Panc1 (cell line): ENCODE results near the gene SLX4IP.

Experiments used
- POLR2AphosphoS5 ChIP-seq: IDR thresholded peaks from 2 replicates; pipeline ENCODE4 v1.6.1; 2012; ENCODE audit warnings: mild to moderate bottlenecking, low read depth, low read length, moderate library complexity
- TF ChIP-seq, protein P1 (sequence below): fragments of 450-650 bp; IDR thresholded peaks from 2 replicates; pipeline ENCODE4 v1.5.1; 2017; ENCODE audit warnings: mild to moderate bottlenecking
- TF ChIP-seq, protein P2 (sequence below), 2 experiments: IDR thresholded peaks; 2 replicates each; pipeline ENCODE4 v1.6.1; 2011 to 2012; ENCODE audit warnings: low read depth in 2 of 2, control low read depth in 1 of 2, low read length in 1 of 2, mild to moderate bottlenecking in 1 of 2, moderate library complexity in 1 of 2; ENCODE audit not compliant: insufficient read depth in 1 of 2

DNA sequence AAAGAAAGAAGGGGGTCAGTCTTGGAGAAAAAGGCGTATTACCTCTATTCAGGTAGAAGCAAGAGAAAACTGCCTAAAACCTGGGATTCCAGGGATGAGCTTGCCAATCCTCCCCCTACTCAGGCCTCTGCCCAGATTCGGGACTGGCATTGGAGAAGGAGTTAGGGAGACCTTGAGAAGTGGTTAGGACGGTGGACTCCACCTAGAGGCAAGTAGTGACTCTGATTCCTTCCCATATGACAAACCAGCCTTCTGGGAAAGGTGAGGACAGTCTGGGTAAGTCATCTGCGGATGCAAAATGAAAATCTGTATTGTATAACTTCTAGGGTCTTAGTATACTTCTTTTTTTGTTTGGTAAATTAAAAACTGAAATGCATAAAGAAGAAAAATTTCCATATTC, 43.8 kb downstream of the SLX4IP start:
- TF ChIP-seq, protein P1, sequence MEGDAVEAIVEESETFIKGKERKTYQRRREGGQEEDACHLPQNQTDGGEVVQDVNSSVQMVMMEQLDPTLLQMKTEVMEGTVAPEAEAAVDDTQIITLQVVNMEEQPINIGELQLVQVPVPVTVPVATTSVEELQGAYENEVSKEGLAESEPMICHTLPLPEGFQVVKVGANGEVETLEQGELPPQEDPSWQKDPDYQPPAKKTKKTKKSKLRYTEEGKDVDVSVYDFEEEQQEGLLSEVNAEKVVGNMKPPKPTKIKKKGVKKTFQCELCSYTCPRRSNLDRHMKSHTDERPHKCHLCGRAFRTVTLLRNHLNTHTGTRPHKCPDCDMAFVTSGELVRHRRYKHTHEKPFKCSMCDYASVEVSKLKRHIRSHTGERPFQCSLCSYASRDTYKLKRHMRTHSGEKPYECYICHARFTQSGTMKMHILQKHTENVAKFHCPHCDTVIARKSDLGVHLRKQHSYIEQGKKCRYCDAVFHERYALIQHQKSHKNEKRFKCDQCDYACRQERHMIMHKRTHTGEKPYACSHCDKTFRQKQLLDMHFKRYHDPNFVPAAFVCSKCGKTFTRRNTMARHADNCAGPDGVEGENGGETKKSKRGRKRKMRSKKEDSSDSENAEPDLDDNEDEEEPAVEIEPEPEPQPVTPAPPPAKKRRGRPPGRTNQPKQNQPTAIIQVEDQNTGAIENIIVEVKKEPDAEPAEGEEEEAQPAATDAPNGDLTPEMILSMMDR, result peak; percentile 42
- TF ChIP-seq, protein P2, sequence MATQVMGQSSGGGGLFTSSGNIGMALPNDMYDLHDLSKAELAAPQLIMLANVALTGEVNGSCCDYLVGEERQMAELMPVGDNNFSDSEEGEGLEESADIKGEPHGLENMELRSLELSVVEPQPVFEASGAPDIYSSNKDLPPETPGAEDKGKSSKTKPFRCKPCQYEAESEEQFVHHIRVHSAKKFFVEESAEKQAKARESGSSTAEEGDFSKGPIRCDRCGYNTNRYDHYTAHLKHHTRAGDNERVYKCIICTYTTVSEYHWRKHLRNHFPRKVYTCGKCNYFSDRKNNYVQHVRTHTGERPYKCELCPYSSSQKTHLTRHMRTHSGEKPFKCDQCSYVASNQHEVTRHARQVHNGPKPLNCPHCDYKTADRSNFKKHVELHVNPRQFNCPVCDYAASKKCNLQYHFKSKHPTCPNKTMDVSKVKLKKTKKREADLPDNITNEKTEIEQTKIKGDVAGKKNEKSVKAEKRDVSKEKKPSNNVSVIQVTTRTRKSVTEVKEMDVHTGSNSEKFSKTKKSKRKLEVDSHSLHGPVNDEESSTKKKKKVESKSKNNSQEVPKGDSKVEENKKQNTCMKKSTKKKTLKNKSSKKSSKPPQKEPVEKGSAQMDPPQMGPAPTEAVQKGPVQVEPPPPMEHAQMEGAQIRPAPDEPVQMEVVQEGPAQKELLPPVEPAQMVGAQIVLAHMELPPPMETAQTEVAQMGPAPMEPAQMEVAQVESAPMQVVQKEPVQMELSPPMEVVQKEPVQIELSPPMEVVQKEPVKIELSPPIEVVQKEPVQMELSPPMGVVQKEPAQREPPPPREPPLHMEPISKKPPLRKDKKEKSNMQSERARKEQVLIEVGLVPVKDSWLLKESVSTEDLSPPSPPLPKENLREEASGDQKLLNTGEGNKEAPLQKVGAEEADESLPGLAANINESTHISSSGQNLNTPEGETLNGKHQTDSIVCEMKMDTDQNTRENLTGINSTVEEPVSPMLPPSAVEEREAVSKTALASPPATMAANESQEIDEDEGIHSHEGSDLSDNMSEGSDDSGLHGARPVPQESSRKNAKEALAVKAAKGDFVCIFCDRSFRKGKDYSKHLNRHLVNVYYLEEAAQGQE (IDR thresholded peaks at IDR 0.05; ENCODE audit: insufficient read depth in 1 of 2, low read depth in 2 of 2, low read length in 1 of 2), result no peak
- no peak for TF ChIP-seq POLR2AphosphoS5
